ENCODE data around the gene PNPLA4. TPM values are rescaled to one million over a fixed set of nuclear protein-coding genes. Genes with fewer than 3 reads are reported as not detected.
A peak's percentile ranks its signal among the peaks of the same experiment; 100 is the strongest.

PNPLA4 gene
- total and polyA plus RNA-seq, 2 of the 13 experiments (the other 11 are each of a cell fraction or from before 2014, with no cell fraction given): 13.0 to 17.7 TPM

- H3K79me2 ChIP-seq (ENCODE audit: insufficient read depth, low read length): no peaks in the 10 kb centered on the region
- in situ Hi-C loops (cut with HindIII; ENCODE audit: extremely low pct_ligation_motif_present, low pct_unique_long_range_greater_than_20kb): no loop called here
- H3K9me3 ChIP-seq (ENCODE audit: low read length): no peaks in the 10 kb centered on the region
- FAIRE-seq: no peak
- no peak overlapping the region for H3K4me3 ChIP-seq (replicated peaks in 1 of 3; ENCODE audit: insufficient read depth in 1 of 3, low read depth in 2 of 3, low read length in 3 of 3)
- H3K4me2 ChIP-seq (ENCODE audit: low read depth, low read length): no peak overlapping the region
- 17% methylated on average over 2 of the region's 3 CpGs for WGBS (ENCODE audit: low lambda C conversion rate)
- H3K4me1 ChIP-seq (ENCODE audit: insufficient read depth, low read length): no peaks in the 10 kb centered on the region
- H4K20me1 ChIP-seq (ENCODE audit: insufficient read depth, low read length): no peaks in the 10 kb centered on the region
- H3K36me3 ChIP-seq (replicated peaks in 1 of 2; ENCODE audit: control insufficient read depth in 1 of 2, insufficient read depth in 2 of 2, low read length in 2 of 2): no peaks in the 10 kb centered on the region
- CTCF ChIA-PET (ENCODE audit: low intra/inter-chr PET ratio, low total read pairs): no interaction called here
- H3K9ac ChIP-seq (ENCODE audit: insufficient read depth, low read depth, low read length): no peak overlapping the region
- TF ChIP-seq, protein P1, sequence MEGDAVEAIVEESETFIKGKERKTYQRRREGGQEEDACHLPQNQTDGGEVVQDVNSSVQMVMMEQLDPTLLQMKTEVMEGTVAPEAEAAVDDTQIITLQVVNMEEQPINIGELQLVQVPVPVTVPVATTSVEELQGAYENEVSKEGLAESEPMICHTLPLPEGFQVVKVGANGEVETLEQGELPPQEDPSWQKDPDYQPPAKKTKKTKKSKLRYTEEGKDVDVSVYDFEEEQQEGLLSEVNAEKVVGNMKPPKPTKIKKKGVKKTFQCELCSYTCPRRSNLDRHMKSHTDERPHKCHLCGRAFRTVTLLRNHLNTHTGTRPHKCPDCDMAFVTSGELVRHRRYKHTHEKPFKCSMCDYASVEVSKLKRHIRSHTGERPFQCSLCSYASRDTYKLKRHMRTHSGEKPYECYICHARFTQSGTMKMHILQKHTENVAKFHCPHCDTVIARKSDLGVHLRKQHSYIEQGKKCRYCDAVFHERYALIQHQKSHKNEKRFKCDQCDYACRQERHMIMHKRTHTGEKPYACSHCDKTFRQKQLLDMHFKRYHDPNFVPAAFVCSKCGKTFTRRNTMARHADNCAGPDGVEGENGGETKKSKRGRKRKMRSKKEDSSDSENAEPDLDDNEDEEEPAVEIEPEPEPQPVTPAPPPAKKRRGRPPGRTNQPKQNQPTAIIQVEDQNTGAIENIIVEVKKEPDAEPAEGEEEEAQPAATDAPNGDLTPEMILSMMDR (CRISPR knock-in tag; IDR thresholded peaks at IDR 0.05): peak; percentile 44
- TF ChIP-seq ZBTB38 (CRISPR knock-in tag; IDR thresholded peaks at IDR 0.05) (no peak), STAG1 (CRISPR knock-in tag; IDR thresholded peaks at IDR 0.05) (peak; percentile 28; the same call in 1 of the 2 replicates)
- intact Hi-C loops (cut with micrococcal nuclease; ENCODE audit: unreplicated experiment): no loop called here
- no peaks in the 10 kb centered on the region for H3K27me3 ChIP-seq (ENCODE audit: control insufficient read depth in 1 of 2, insufficient read depth in 2 of 2, low read length in 2 of 2)
- POLR2A ChIA-PET: no interaction called here
- H3K27ac ChIP-seq (ENCODE audit: extremely low read length, insufficient read depth, low read length): no peak overlapping the region
- ATAC-seq: peak; percentile 43; the same call in 1 of the 3 replicates
- no TSS peak for BruUV-seq (replicated peaks)
- no peak overlapping the region for H2AFZ ChIP-seq (ENCODE audit: low read length)
- peak; percentile 3 for DNase-seq (ENCODE audit: low spot score)
Observed at GRCh38 chrX:7941390-7942042, 14.3 kb upstream of the PNPLA4 start.

- ATAC-seq (no peak), FAIRE-seq (no peak), DNase-seq (ENCODE audit: low spot score) (no peak)
- no TSS peak for BruUV-seq (replicated peaks)
- H3K79me2 ChIP-seq (ENCODE audit: insufficient read depth, low read length): no peaks in the 10 kb centered on the region
- ChIA-PET POLR2A (no interaction called here), CTCF (ENCODE audit: low intra/inter-chr PET ratio, low total read pairs) (no interaction called here)
- H3K4me3 ChIP-seq (replicated peaks in 1 of 3; ENCODE audit: insufficient read depth in 1 of 3, low read depth in 2 of 3, low read length in 3 of 3): no peak overlapping the region
- in situ Hi-C loops (cut with HindIII; ENCODE audit: extremely low pct_ligation_motif_present, low pct_unique_long_range_greater_than_20kb) (no loop called here), intact Hi-C loops (cut with micrococcal nuclease; ENCODE audit: unreplicated experiment) (no loop called here)
- no peaks in the 10 kb centered on the region for H4K20me1 ChIP-seq (ENCODE audit: insufficient read depth, low read length)
- no peaks in the 10 kb centered on the region for H3K36me3 ChIP-seq (replicated peaks in 1 of 2; ENCODE audit: control insufficient read depth in 1 of 2, insufficient read depth in 2 of 2, low read length in 2 of 2)
- H3K9ac ChIP-seq (ENCODE audit: insufficient read depth, low read depth, low read length): no peak overlapping the region
- H3K4me1 ChIP-seq (ENCODE audit: insufficient read depth, low read length): no peaks in the 10 kb centered on the region
- H3K27me3 ChIP-seq (ENCODE audit: control insufficient read depth in 1 of 2, insufficient read depth in 2 of 2, low read length in 2 of 2): no peaks in the 10 kb centered on the region
- H3K27ac ChIP-seq (ENCODE audit: extremely low read length, insufficient read depth, low read length): no peak overlapping the region
- H3K4me2 ChIP-seq (ENCODE audit: low read depth, low read length): no peak overlapping the region
- no peak overlapping the region for H2AFZ ChIP-seq (ENCODE audit: low read length)
- H3K9me3 ChIP-seq (ENCODE audit: low read length): no peaks in the 10 kb centered on the region
- WGBS (ENCODE audit: low lambda C conversion rate): 76% methylated on average over 2 of the region's 2 CpGs
- TF ChIP-seq E2F2 (CRISPR knock-in tag; IDR thresholded peaks at IDR 0.05; ENCODE audit: borderline replicate concordance) (no peak), TBX3 (IDR thresholded peaks at IDR 0.05; ENCODE audit: borderline replicate concordance) (no peak), ZNF496 (CRISPR knock-in tag; IDR thresholded peaks at IDR 0.05; ENCODE audit: insufficient replicate concordance) (no peak), SOX6 (IDR thresholded peaks at IDR 0.05) (no peak), SOX6 (CRISPR knock-in tag; IDR thresholded peaks at IDR 0.05) (no peak), ZSCAN5A (CRISPR knock-in tag; IDR thresholded peaks at IDR 0.05; ENCODE audit: borderline replicate concordance) (no peak), ASH2L (IDR thresholded peaks at IDR 0.05; ENCODE audit: insufficient read length, low read depth, low read length) (no peak), ATRX (CRISPR knock-in tag; IDR thresholded peaks at IDR 0.05; ENCODE audit: borderline replicate concordance) (no peak), ZSCAN31 (CRISPR knock-in tag; IDR thresholded peaks at IDR 0.05; ENCODE audit: low read depth) (no peak)
Observed at GRCh38 chrX:7934026-7934425, 6.8 kb upstream of the PNPLA4 start.
